IPS DF 19.7 (cell line): ENCODE measurements around the gene PANK4.

Source experiments
- DNase-seq: peaks from one replicate; pipeline ENCODE4 v3.0.0-alpha.2; 2013; ENCODE audit warnings: low read depth, low spot score

PANK4 gene

DNA sequence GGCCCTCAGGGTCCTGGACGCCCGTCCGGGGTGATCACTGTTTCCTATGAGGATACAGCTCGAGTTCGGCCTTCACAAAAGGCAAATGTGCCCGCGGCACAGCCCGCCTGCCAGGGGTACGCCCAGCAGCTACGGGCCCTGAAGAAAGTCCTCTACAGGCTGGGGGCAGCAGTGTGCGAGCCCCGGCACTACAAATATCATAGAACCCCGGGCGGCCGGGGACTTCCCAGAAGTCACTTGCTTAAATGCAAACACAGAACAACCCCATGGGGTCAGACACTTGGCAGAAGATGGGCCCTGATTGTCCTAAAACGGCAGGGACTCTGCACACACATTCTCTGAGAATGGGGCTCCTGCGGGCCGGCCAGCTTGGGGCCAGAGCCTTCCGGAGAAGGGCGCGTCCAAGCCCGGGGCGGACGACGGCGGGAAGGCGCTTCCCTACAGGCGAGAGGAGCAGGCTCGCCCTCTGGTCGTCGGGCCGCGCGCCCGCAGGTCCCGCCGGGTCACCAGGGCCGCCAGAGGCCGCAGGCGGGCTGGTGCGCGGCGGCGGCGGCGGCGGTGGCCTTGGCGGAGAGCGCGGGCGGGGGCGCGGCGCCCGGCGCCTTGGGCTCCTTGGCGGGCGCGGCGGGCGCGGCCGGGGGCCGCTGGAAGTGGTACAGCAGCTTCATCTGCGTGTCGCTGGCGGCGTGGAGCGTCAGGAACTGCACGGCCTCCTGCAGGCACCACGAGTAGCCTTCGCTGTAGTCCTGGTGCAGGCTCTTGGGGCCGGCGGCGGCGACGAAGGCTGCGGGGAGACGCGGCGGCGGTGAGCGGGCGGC is 2.8 kb upstream of the PANK4 start:
- no peak for DNase-seq

GRCh38 chr1:2528611-2528965 is 2.2 kb upstream of the PANK4 start:
- DNase-seq: no peak

GRCh38 chr1:2528016-2528415 is 1.6 kb upstream of the PANK4 start:
- DNase-seq: no peak

GRCh38 chr1:2527556-2527860 is 1.1 kb upstream of the PANK4 start:
- no peak for DNase-seq

DNA sequence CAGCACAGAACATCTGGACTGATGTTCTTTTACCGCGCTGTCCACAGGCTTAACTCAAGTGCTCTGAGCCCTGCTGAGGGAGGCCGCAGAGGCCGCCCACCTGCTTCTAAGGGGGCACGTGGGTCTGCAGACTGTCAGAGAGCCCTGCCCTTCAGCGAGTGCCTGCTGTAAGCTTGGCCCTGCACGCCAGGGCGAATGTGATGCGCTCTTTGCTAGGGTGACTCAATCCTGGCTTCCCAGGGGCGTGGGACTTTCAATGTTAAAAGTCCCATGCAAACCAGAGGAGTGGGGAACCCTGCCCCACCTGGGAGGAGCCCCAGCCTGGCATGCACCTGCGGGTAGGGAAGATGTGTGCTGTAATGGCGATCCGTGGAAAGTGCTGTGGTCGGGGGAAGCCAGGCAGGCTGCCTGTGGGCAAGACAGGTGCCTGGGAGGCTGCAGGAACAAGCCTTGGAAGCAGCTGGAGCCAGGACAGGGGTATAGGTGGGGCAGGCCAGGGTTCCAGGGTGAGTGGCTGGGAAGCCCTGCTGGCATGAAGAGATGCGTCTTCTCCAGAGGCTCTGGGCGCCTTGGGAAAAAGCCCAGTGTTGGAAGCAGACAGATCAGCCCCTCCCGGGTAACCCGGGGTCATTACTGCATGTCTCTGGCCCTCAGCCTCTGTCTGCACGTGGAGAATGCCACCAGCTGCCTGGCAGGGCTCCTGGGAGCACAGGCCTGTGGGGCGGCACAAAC is 594 bp upstream of the PANK4 start:
- DNase-seq: no peak

DNA sequence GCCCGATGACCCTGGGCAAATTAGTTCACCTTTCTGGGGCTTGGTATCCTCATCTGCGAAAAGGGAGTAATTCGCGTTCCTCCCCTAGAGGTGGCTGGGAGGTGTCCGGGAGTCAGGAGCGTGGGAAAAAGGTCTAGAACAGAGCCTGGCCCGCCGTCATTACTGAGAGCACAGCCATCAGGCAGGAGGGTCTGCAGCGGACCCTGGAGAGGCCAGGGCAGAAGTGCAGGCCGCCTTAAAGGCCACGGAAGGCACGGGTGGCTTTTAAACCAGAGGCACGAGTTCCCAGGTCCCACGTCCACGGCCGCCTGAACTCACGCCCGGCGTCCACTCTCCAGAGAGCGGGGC is 850 bp downstream of the PANK4 start:
- no peak for DNase-seq

DNA sequence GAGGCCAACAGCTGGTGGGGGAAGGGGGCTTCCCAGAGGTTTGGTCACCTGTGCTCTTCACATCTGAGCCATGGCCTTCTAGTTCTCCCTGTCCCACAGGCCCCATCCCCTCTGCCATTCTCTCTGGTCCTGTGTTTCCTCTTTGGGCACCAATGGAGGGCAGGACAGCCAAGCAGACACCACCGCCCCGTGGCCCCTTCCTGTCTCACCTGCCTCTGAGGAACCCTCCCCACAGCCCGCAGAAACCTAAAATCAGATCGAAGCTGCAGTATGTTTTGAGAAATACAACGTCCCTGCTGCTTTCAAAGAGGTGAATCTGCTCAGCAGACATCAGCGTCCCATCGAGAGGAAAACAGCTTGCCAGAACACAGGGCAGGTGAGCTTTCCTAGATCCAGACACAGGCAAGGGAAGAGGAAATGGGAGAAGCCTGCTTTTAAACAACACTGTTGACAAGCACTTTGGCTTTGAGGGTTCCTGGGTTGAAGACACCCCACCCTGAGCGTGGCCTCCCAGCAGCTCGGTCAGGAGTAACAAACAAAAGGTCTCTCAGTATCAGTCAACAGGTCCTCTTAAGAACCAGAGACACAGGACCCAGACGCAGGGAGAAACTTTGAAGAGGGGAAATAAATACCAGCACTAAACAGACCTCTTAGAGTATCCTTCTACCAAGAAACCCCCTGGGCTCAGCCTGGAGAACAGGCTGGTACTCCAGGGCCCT is 2.3 kb downstream of the PANK4 start:
- DNase-seq: no peak

DNA sequence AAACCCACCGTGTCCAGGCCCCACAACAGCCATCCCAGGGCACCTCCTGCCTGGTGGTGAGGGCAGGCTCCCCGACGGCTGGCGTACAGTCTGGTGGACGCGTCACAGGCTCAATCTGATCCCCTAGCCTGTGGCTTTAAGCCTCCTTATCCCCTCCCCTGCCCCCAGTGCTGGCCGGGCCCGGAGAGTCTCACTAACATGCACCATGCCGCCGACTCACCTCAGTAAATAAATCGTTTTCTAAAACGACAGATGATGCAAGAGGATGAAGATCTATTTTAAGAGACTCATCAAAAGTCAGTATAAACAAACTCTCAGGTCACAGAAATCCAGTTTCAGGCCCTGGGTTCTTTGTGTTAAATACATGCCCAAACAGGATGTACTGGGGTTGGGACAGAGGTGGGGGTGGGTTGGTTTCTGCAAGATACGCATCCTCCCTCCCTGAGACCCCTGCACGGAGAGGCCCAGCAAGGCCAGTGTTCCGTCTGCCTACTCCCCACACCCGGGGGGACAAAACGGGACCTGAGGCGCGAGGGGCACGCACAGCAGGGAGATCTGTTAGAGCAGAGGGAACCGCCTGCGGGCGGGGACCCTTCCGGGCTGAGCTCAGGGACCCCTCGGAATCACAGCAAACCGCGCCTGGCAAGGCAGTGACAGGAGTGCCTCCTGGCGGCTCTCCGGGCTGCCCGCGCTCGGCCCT is 3.1 kb downstream of the PANK4 start:
- DNase-seq: no peak

GRCh38 chr1:2522230-2522629 is 4.2 kb downstream of the PANK4 start:
- DNase-seq: no peak

DNA sequence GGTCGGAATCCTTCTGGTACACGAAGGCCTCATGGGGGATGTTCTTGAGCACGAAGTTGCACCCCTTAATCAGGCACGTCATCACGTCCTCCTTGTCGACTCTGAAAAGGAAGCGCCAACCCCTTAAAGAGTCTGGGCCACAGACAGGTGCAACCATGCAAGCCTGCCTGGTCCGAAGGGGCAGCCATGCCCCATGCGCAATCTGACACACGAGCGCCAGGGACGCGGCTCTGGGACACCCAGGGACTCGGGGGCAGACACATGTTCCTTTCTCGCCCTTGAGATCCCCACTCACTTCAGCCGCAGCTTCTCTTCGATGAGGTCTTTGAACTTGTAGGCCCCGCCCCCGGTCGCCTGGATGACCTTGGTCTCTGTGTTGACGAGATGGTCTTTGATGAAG is 5.6 kb downstream of the PANK4 start:
- no peak for DNase-seq

DNA sequence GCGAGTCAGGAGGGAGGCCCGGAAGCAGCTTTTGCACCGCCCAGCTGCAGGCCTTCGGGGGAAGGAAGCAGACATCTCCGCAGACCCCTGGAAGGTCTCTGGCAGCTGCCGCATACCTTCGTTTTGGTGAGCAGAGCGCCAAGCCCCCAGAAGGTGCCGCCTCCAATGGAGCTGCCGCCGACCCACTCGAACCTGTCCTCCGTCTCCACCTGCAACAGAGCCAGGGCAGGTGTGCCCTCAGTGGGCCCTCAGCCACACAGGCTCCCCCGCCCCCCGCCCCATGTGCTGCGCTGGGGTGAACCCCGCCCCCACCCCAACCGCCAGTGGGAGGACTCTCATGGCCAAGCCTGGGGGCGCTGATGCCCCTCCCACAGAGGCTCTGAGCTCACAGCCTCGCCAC is 6.2 kb downstream of the PANK4 start:
- no peak for DNase-seq

DNA sequence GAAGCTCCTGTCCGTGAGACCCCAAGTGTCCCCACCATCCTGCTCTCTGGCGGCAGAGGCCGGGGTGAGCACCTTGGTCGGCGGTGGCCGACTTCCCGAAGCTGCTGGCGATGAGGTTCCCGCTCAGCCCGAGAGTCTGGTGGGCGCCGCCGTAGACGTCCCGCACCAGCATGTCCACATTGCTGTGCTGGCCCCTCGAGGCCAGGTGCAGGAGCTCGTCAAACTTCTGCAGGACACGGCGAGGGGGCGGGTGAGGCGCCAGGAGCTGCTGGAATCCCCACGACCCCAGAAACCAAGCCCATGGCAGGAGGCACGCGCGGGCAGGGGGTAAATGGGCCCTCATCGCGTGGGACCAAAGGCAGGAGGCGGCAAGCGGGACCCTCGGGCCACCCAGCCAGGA is 6.7 kb downstream of the PANK4 start:
- DNase-seq: no peak

- no peak for DNase-seq
These were observed 7.2 kb downstream of the PANK4 start for GRCh38 chr1:2519029-2519685.

GRCh38 chr1:2518528-2518927 is 7.9 kb downstream of the PANK4 start:
- no peak for DNase-seq

DNA sequence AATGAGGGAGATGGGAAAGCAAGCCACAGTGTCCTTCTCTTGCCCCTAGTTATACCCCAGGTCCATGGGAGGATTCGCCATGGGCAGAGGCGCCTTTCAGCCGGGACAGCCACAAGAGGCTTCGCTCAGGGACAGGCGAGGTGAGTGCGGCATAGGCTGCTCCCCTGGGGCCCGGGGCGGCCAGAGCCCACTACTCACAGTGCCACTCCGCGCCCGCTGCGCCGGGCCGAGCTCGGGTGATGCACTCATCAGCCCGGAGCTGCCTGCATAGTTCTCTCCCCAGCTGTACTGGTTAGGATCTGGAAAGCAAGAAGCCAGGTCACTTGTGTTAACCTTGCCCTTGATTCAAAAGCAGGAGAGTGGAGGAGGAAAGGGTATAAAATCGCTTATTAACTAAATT is 8.4 kb downstream of the PANK4 start:
- DNase-seq: no peak

GRCh38 chr1:2516946-2517345 is 9.4 kb downstream of the PANK4 start:
- DNase-seq: no peak

- no peak for DNase-seq
These were observed 10.3 kb downstream of the PANK4 start for GRCh38 chr1:2516124-2516523.

DNA sequence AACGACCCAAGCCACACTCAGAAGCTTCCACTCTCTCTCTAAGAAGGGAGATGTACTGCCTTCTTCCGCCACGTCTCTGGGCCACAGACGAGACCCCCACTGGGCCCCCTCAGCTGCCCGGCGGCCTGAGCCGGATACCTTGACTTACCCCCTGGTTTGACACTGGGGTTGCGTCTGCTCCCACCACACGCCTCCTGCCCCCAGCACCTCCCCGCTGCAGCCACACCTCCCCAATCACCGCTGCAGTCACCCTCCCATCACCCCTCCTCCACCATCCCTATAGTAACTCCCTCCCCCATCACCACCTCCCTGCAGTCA is 10.7 kb downstream of the PANK4 start:
- no peak for DNase-seq

- DNase-seq: no peak
These were observed 11.3 kb downstream of the PANK4 start for GRCh38 chr1:2514863-2515762.

DNA sequence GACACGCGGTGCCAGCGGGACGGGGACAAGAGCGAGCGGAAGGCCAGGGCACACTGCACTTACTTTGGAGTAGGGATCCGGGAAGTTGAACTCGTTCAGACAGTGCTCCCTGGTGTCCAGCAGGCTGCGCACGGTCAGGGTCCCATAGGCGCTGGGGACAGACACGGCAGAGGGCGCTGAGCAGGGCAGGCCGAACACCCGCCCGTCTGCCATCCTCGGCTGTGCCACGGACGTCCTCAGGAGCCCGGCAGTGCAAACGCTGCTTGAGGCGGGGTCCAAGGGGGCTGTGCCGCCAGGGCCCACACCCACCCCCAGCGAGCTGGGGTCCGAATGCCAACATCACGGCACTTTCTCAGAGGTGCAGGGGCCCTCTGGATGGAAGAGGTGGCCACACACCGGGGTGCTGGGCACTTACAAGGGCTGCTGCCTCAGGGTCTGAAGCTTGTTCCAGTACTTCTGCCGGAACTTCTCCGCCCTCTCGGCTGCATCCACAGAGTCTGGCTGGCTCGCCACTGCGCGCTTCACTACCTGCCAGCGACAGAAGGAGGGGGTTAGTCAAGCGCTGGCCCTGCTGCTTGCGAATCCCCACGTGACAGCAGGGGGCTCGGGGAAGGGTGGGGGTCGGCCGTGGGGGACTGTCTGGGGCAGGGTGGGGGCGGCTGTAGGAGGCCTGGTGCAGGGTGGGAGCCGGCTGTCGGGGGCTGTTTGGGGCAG is 12.3 kb downstream of the PANK4 start:
- DNase-seq: no peak
